CD4-positive, alpha-beta T cell treated with Interleukin-2 at 100 ng/mL for 4 hours (primary cell): ENCODE results near the gene ZMYND10.
A peak's percentile ranks its signal among the peaks of the same experiment; 100 is the strongest.

Experiments used
- DNase-seq: peaks from one replicate; pipeline ENCODE4 v3.0.0-alpha.2; 2020; ENCODE audit warnings: low spot score

ZMYND10 gene

DNA sequence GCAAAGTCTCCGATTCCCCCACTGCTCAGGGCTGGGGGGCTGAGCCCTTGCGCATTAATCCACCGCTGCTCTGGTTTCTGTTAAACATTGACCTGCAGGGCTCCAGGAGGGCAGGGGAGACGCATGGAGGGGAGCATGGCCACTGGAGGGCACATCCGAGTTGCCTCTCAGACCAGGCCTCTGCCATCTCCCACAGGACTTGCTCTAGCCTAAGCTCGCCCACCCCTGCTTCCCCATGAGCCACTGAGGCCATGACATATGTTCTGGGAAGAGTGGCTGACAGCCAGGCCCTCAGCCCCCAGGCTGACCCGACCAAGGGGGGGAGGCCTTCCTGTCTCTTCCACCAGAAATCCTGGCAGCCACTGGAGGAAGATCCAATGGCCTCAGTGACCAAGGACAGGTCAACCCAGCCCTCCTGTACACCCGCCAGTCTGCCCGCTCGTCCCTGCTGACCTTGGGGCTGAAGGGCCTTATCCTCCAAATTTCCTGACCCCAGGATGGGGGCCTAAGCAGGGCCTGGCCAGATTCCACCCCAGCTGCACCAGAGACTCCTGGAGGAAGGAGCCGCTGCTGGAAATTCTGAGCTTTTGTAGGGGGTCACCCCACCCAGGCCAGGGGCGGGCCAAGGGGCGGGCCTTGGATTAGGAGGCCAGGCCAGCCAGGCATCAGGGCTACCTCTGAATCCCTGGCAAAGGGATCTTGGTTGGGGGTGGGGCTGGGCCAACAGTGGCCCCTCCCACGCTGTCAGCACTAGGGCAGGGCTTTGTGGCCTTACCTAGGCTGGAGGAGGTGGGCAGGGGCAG is 42.3 kb downstream of the ZMYND10 start, which contains the start of gene HYAL1:
HYAL1 (minus strand) TSS at position 562 of the 803 bp plus-strand sequence. CDS start 618 bp downstream, outside the sequence.
- no peak for DNase-seq

DNA sequence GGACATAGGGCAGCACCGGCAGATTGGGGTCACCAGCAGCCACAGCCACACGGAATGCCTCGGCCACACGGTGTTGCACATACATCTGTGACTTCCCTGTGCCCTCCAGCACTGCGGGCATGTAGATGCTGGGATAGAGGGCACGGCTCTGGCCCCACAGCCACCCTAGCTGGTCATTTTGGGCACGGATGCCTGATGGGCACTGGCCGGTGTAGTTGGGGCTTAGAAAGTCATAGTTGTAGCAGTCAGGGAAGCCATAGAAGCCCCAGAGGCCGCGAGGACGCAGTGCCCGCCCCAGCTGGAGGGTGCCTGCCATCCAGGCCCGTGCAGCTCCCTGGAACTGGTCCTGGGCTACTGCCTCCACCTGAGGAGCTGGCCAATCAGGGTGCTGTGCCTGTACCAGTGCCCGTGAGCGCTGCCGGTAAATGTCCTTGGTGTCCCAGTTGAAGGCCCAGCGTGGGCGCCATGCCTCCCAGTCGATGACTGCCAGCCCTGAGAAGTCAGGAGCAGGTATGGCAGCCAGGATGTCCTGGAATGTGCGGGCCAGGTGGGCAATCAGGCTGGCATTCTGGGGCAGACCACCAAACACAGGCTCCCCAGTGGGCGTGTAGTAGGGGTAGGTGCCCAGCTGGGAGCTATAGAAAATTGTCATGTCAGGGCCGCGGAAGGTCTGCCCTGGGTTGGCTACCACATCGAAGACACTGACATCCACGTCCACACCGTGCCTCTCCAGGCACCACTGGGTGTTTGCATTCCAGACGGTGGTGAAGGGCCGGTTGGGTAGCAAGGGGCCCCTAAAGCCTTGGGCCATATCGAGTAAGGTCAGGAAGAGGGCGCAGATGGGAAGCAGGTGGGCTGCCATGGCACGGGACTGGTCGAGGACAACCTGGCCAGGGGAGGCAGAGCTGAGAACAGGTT is 43.2 kb downstream of the ZMYND10 start:
- DNase-seq = no peak

GRCh38 chr3:50300681-50301254 is 44.8 kb downstream of the ZMYND10 start:
- DNase-seq = no peak

- no peak for DNase-seq
Observed at GRCh38 chr3:50299929-50300680, 45.4 kb downstream of the ZMYND10 start.

GRCh38 chr3:50299638-50299928 is 45.9 kb downstream of the ZMYND10 start:
- DNase-seq = no peak

- peak; percentile 99 for DNase-seq
Observed at GRCh38 chr3:50298836-50299637, 46.5 kb downstream of the ZMYND10 start, which contains the start of the genes HYAL3 and NAA80. TSS of gene HYAL3 (minus strand) at chr3:50299405. CDS start at chr3:50295602, 3,803 bp downstream. TSS of gene NAA80 (minus strand) at chr3:50299405. CDS start at chr3:50297463, 1,942 bp downstream.

- DNase-seq = no peak
Observed at GRCh38 chr3:50297896-50298725, 47.4 kb downstream of the ZMYND10 start.

- DNase-seq = no peak
Observed at GRCh38 chr3:50297384-50297775, 48.2 kb downstream of the ZMYND10 start.

DNA sequence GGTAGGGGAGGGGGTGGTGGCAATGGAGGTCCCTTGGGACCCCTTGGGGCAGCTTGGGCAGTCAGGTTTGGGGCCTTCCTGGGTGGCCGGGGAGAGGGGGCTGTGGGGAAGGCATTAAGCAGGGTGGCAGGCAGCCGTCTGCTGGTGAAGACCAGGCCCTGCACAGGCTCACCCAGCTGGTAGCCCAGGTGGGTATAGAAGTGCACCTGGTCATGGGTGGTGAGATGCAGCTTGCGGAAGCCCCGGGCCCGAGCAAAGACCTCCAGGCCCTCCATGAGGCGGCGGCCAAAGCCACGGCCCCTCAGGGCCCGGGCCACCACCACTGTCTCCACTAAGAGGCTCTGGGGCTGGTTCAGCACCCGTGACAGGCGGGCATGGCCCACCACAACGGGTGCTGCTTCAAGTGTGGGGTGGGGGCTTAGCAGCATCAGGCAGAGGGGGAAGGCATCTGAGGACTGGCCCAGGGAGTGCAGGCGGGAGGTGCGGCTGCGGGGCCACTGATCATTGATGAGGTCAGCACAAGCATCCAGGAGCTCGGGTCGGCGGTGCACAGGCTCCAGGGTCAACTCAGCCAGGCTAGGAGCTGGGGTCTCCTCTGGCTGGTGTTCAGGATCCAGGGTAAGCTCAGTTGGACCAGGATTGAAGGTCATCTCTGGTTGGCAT is 48.7 kb downstream of the ZMYND10 start:
- no peak for DNase-seq

DNA sequence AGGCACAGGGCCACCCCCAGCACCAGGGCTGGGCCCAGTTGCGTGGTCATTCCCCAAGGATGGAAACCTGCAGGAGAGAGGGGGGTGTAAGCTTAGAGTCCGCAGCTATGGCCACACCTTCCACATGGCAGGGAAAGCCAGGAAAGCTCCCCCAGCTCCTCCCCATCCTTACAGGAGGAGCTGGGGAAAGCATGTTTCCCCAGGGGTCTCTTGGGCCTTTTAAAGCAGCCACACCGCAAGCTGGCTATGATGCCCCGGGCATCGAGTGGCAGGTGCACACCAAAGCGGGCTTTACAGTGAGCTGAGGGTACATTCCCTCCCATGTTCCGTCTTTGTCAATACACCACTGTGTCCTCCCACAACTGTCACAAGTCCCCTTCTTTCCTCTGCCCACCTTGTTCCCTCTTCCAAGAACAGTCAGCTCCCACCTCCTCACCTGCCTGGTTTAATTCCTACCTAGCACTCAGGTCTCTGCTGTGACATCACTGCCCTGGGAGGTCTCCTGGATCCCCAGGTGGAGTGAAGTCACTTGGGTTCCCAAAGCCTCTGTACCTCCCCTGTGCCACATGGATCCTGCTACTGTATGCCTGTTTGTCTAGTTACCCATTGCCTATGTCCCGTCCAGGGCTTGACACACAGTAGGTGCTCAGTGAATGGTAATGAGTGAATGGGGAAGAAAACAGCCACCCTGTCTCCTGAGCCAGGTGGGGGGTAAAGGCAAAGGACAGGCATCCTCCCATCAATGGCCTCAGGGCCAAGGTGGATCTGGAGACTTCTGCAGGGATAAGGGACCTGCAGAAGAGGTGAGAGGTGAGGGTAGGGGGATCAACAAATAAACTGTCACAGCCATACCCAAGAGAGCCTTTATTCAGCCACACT is 49.7 kb downstream of the ZMYND10 start:
- DNase-seq = no peak

GRCh38 chr3:50294492-50295403 is 50.8 kb downstream of the ZMYND10 start:
- DNase-seq = no peak

GRCh38 chr3:50294089-50294488 is 51.4 kb downstream of the ZMYND10 start:
- no peak for DNase-seq

DNA sequence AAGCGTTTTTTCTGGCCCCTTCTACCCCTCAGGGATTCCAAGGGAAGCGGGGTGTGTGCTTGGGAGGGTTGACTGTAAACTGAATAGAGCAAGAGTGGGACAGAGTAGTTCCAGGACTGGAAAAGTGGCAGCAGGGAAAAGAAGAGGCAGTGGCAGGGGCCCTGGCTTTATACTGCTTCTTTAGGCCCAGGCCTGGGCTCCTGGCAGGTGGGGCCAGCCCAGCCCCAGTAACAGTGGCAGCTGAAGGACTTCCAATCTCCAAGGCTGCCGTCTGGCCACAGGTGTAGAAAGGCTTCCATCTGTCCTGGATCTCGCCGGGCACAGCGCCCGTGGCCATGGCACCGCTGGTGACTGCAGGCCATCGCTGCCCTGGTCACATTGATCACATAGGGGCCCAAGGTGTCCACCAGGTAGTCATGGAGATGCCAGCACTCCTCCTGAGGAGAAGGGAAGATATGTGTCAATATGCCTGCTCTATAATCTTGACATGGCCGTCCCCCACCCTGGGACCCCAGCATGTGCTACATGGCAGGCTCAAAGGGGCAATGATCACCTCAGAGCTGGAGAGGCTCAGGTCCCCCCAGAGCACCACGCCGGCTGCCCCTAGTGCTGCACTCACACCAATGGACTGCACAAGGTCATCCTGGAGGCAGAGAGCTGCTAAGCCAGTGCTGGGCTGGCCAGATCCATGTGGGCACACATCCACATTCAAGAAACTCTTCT is 52.3 kb downstream of the ZMYND10 start:
- no peak for DNase-seq

- DNase-seq = peak; percentile 97
Observed at GRCh38 chr3:50292159-50293078, 53.1 kb downstream of the ZMYND10 start, which contains the start of gene IFRD2. TSS of gene IFRD2 (minus strand) at chr3:50292429. CDS start at chr3:50292274, 155 bp downstream.
